ENCODE measurements around the gene MARCO.

MARCO gene

GRCh38 chr2:118929059-118929458 lies 12.9 kb upstream of the MARCO start:
- H3K36me3 ChIP-seq (replicated peaks; ENCODE audit: low read depth, low read length), result no peaks in the 10 kb centered on the region
- peaks cover 4% of the 10 kb centered on the region; the same call in 1 of the 2 replicates for H3K9me3 ChIP-seq (ENCODE audit: insufficient read depth, low read length)
- H3K4me3 ChIP-seq (ENCODE audit: low read length), result no peak overlapping the region
- no peaks in the 10 kb centered on the region for H3K79me2 ChIP-seq (ENCODE audit: low read length)
- H3K27me3 ChIP-seq (ENCODE audit: low read depth, low read length), result peaks cover 22% of the 10 kb centered on the region
- H3K4me1 ChIP-seq (ENCODE audit: low read length), result no peaks in the 10 kb centered on the region
- no peak overlapping the region for H2AFZ ChIP-seq (ENCODE audit: low read depth, low read length)
- no peak overlapping the region for H3K4me2 ChIP-seq (ENCODE audit: low read length)
- H3K9ac ChIP-seq (ENCODE audit: low read length), result no peak overlapping the region
- no peaks in the 10 kb centered on the region for H4K20me1 ChIP-seq (ENCODE audit: insufficient read depth, low read length)
- no peak for TF ChIP-seq CTCF (IDR thresholded peaks at IDR 0.05; ENCODE audit: low read depth, low read length)
- H3K27ac ChIP-seq (ENCODE audit: low read length), result no peak overlapping the region

GRCh38 chr2:118932949-118933348 lies 9.0 kb upstream of the MARCO start:
- H3K79me2 ChIP-seq (ENCODE audit: low read length), result no peaks in the 10 kb centered on the region
- no peak overlapping the region for H3K4me2 ChIP-seq (ENCODE audit: low read length)
- no peak overlapping the region for H2AFZ ChIP-seq (ENCODE audit: low read depth, low read length)
- no peak overlapping the region for H3K27ac ChIP-seq (ENCODE audit: low read length)
- no peaks in the 10 kb centered on the region for H3K36me3 ChIP-seq (replicated peaks; ENCODE audit: low read depth, low read length)
- TF ChIP-seq EZH2phosphoT487 (IDR thresholded peaks at IDR 0.05; ENCODE audit: low read depth), result no peak
- no peak for TF ChIP-seq CTCF (IDR thresholded peaks at IDR 0.05; ENCODE audit: low read depth, low read length)
- H4K20me1 ChIP-seq (ENCODE audit: insufficient read depth, low read length), result no peaks in the 10 kb centered on the region
- peaks cover 4% of the 10 kb centered on the region; the same call in 1 of the 2 replicates for H3K9me3 ChIP-seq (ENCODE audit: insufficient read depth, low read length)
- no peaks in the 10 kb centered on the region for H3K4me1 ChIP-seq (ENCODE audit: low read length)
- peaks cover 11% of the 10 kb centered on the region for H3K27me3 ChIP-seq (ENCODE audit: low read depth, low read length)
- no peak overlapping the region for H3K9ac ChIP-seq (ENCODE audit: low read length)
- H3K4me3 ChIP-seq (ENCODE audit: low read length), result no peak overlapping the region

- H3K4me3 ChIP-seq (ENCODE audit: low read length), result no peak overlapping the region
- H3K4me2 ChIP-seq (ENCODE audit: low read length), result no peak overlapping the region
- no peak for TF ChIP-seq CTCF (IDR thresholded peaks at IDR 0.05; ENCODE audit: low read depth, low read length)
- no peak for TF ChIP-seq EZH2phosphoT487 (IDR thresholded peaks at IDR 0.05; ENCODE audit: low read depth)
- no peak overlapping the region for H3K9ac ChIP-seq (ENCODE audit: low read length)
- no peak overlapping the region for H3K27ac ChIP-seq (ENCODE audit: low read length)
- no peaks in the 10 kb centered on the region for H3K79me2 ChIP-seq (ENCODE audit: low read length)
- H3K27me3 ChIP-seq (ENCODE audit: low read depth, low read length), result peaks cover 7% of the 10 kb centered on the region
- H3K9me3 ChIP-seq (ENCODE audit: insufficient read depth, low read length), result peaks cover 4% of the 10 kb centered on the region; the same call in 1 of the 2 replicates
- H3K4me1 ChIP-seq (ENCODE audit: low read length), result no peaks in the 10 kb centered on the region
- H2AFZ ChIP-seq (ENCODE audit: low read depth, low read length), result no peak overlapping the region
- no peaks in the 10 kb centered on the region for H3K36me3 ChIP-seq (replicated peaks; ENCODE audit: low read depth, low read length)
- no peaks in the 10 kb centered on the region for H4K20me1 ChIP-seq (ENCODE audit: insufficient read depth, low read length)
Measured at GRCh38 chr2:118936306-118936705, 5.7 kb upstream of the MARCO start.

GRCh38 chr2:118936936-118937335 lies 5.1 kb upstream of the MARCO start:
- H3K27me3 ChIP-seq (ENCODE audit: low read depth, low read length), result peaks cover 7% of the 10 kb centered on the region
- no peaks in the 10 kb centered on the region for H4K20me1 ChIP-seq (ENCODE audit: insufficient read depth, low read length)
- no peak overlapping the region for H3K9ac ChIP-seq (ENCODE audit: low read length)
- peaks cover 4% of the 10 kb centered on the region; the same call in 1 of the 2 replicates for H3K9me3 ChIP-seq (ENCODE audit: insufficient read depth, low read length)
- no peak overlapping the region for H2AFZ ChIP-seq (ENCODE audit: low read depth, low read length)
- H3K4me1 ChIP-seq (ENCODE audit: low read length), result no peaks in the 10 kb centered on the region
- H3K4me3 ChIP-seq (ENCODE audit: low read length), result no peak overlapping the region
- no peak overlapping the region for H3K4me2 ChIP-seq (ENCODE audit: low read length)
- no peaks in the 10 kb centered on the region for H3K36me3 ChIP-seq (replicated peaks; ENCODE audit: low read depth, low read length)
- TF ChIP-seq EZH2phosphoT487 (IDR thresholded peaks at IDR 0.05; ENCODE audit: low read depth), result no peak
- TF ChIP-seq CTCF (IDR thresholded peaks at IDR 0.05; ENCODE audit: low read depth, low read length), result no peak
- H3K79me2 ChIP-seq (ENCODE audit: low read length), result no peaks in the 10 kb centered on the region
- no peak overlapping the region for H3K27ac ChIP-seq (ENCODE audit: low read length)

Measured in OCI-LY3 (cell line).